T-helper 17 cell (primary cell): ENCODE measurements around the gene PHLPP1. TPM values are rescaled to one million over a fixed set of nuclear protein-coding genes. Genes with fewer than 3 reads are reported as not detected.

Experiments
- ATAC-seq: fragments of 150-1000 bp; cut with Tn5 transposase; 2 replicates; pipeline ENCODE4 v1.10.0; 2021; ENCODE audit warnings: mild to moderate bottlenecking, moderate library complexity
- DNase-seq, 3 donors: peaks; one replicate each; pipeline versions ENCODE4 v3.0.0 to v3.0.0-alpha.2; 2020 to 2021
- H3K9me3 ChIP-seq: one replicate; pipeline ENCODE4 v1.7.0; 2013; ENCODE audit warnings: low read length, mild to moderate bottlenecking; ENCODE audit not compliant: control insufficient read depth, poor library complexity, severe bottlenecking
- H3K27ac Mint-ChIP-seq: one replicate; pipeline ENCODE4 v1.8.0; 2022; ENCODE audit warnings: mild to moderate bottlenecking, moderate library complexity, mixed read lengths
- H3K27me3 Mint-ChIP-seq: one replicate; pipeline ENCODE4 v1.8.0; 2022; ENCODE audit warnings: mixed read lengths
- H3K36me3 Mint-ChIP-seq: one replicate; pipeline ENCODE4 v1.8.0; 2022; ENCODE audit warnings: low read depth, mixed read lengths
- H3K4me1 Mint-ChIP-seq: one replicate; pipeline ENCODE4 v1.8.0; 2022; ENCODE audit warnings: mild to moderate bottlenecking, mixed read lengths
- H3K4me3 Mint-ChIP-seq: one replicate; pipeline ENCODE4 v1.8.0; 2022; ENCODE audit warnings: mild to moderate bottlenecking, moderate library complexity, mixed read lengths
- total RNA-seq, 4 donors: library from RNA in 2 of 4; stranded (reverse) in 2 of 4; gene quantifications; one replicate each; pipeline ENCODE4 v1.2.3 and lab custom pipeline; 2022 to 2026

PHLPP1 gene
- total RNA-seq, 2 donors from 2014 or later: 9.0 to 10.8 TPM

GRCh38 chr18:62935994-62936393, 220.7 kb downstream of the PHLPP1 start:
- no peak overlapping the region for H3K4me3 Mint-ChIP-seq

GRCh38 chr18:62937065-62937464, 221.7 kb downstream of the PHLPP1 start:
- Mint-ChIP-seq H3K4me3 (no peak overlapping the region), H3K27me3 (no peaks in the 10 kb centered on the region), H3K4me1 (peaks cover 4% of the 10 kb centered on the region), H3K36me3 (peaks cover 3% of the 10 kb centered on the region), H3K27ac (no peak overlapping the region)
- ATAC-seq (no peak), DNase-seq (no peak)
- no peaks in the 10 kb centered on the region for H3K9me3 ChIP-seq

More at GRCh38 chr18:62935994-62936393, 220.7 kb downstream of the PHLPP1 start:
- Mint-ChIP-seq H3K27ac (no peak overlapping the region), H3K36me3 (peaks cover 3% of the 10 kb centered on the region), H3K4me1 (peaks cover 4% of the 10 kb centered on the region), H3K27me3 (no peaks in the 10 kb centered on the region)
- no peak for ATAC-seq
- H3K9me3 ChIP-seq: no peaks in the 10 kb centered on the region
- no peak for DNase-seq

GRCh38 chr18:62938006-62938405, 222.7 kb downstream of the PHLPP1 start:
- peak overlapping the region; percentile 29 for H3K27ac Mint-ChIP-seq
- H3K9me3 ChIP-seq: no peaks in the 10 kb centered on the region
- H3K4me1 Mint-ChIP-seq: peaks cover 4% of the 10 kb centered on the region
- DNase-seq: no peak
- H3K27me3 Mint-ChIP-seq: no peaks in the 10 kb centered on the region
- no peak overlapping the region for H3K4me3 Mint-ChIP-seq
- no peak for ATAC-seq
- H3K36me3 Mint-ChIP-seq: peaks cover 3% of the 10 kb centered on the region

GRCh38 chr18:62938487-62938886, 223.1 kb downstream of the PHLPP1 start:
- no peak for ATAC-seq

GRCh38 chr18:62939433-62939832, 224.1 kb downstream of the PHLPP1 start:
- Mint-ChIP-seq H3K36me3 (peaks cover 3% of the 10 kb centered on the region), H3K27ac (no peak overlapping the region), H3K27me3 (no peaks in the 10 kb centered on the region), H3K4me1 (peaks cover 4% of the 10 kb centered on the region), H3K4me3 (no peak overlapping the region)
- DNase-seq (no peak), ATAC-seq (no peak)
- no peaks in the 10 kb centered on the region for H3K9me3 ChIP-seq

More at GRCh38 chr18:62938487-62938886, 223.1 kb downstream of the PHLPP1 start:
- Mint-ChIP-seq H3K27ac (peak overlapping the region; percentile 29), H3K4me1 (peaks cover 4% of the 10 kb centered on the region), H3K27me3 (no peaks in the 10 kb centered on the region), H3K36me3 (peaks cover 3% of the 10 kb centered on the region), H3K4me3 (no peak overlapping the region)
- no peaks in the 10 kb centered on the region for H3K9me3 ChIP-seq
- no peak for DNase-seq

GRCh38 chr18:62939926-62940325, 224.6 kb downstream of the PHLPP1 start:
- H3K27me3 Mint-ChIP-seq: no peaks in the 10 kb centered on the region
- no peak overlapping the region for H3K4me3 Mint-ChIP-seq
- DNase-seq (no peak), ATAC-seq (no peak)
- H3K36me3 Mint-ChIP-seq: peaks cover 3% of the 10 kb centered on the region
- no peaks in the 10 kb centered on the region for H3K9me3 ChIP-seq
- H3K27ac Mint-ChIP-seq: no peak overlapping the region
- H3K4me1 Mint-ChIP-seq: peaks cover 4% of the 10 kb centered on the region

GRCh38 chr18:62942578-62942977, 227.2 kb downstream of the PHLPP1 start:
- no peaks in the 10 kb centered on the region for H3K27me3 Mint-ChIP-seq
- ATAC-seq: no peak
- no peaks in the 10 kb centered on the region for H3K9me3 ChIP-seq
- no peak overlapping the region for H3K27ac Mint-ChIP-seq
- H3K4me3 Mint-ChIP-seq: no peak overlapping the region
- DNase-seq: no peak
- H3K4me1 Mint-ChIP-seq: peaks cover 4% of the 10 kb centered on the region
- peaks cover 3% of the 10 kb centered on the region for H3K36me3 Mint-ChIP-seq

GRCh38 chr18:62944454-62944853, 229.1 kb downstream of the PHLPP1 start:
- peaks cover 3% of the 10 kb centered on the region for H3K36me3 Mint-ChIP-seq
- no peak for DNase-seq
- ATAC-seq: no peak
- no peaks in the 10 kb centered on the region for H3K9me3 ChIP-seq
- H3K27me3 Mint-ChIP-seq: no peaks in the 10 kb centered on the region
- no peak overlapping the region for H3K4me3 Mint-ChIP-seq
- H3K4me1 Mint-ChIP-seq: peaks cover 3% of the 10 kb centered on the region
- no peak overlapping the region for H3K27ac Mint-ChIP-seq

GRCh38 chr18:62948788-62949187, 233.4 kb downstream of the PHLPP1 start:
- no peaks in the 10 kb centered on the region for H3K27me3 Mint-ChIP-seq
- ATAC-seq (no peak), DNase-seq (no peak)
- H3K4me1 Mint-ChIP-seq: peaks cover 6% of the 10 kb centered on the region
- H3K9me3 ChIP-seq: no peaks in the 10 kb centered on the region
- no peaks in the 10 kb centered on the region for H3K36me3 Mint-ChIP-seq
- no peak overlapping the region for H3K4me3 Mint-ChIP-seq
- H3K27ac Mint-ChIP-seq: no peak overlapping the region

- Mint-ChIP-seq H3K36me3 (peaks cover 4% of the 10 kb centered on the region), H3K4me1 (peaks cover 6% of the 10 kb centered on the region), H3K27ac (no peak overlapping the region), H3K27me3 (no peaks in the 10 kb centered on the region), H3K4me3 (no peak overlapping the region)
- ATAC-seq (no peak), DNase-seq (no peak)
- no peaks in the 10 kb centered on the region for H3K9me3 ChIP-seq
Measured at GRCh38 chr18:62950246-62950645, 234.9 kb downstream of the PHLPP1 start.

GRCh38 chr18:62952807-62953206, 237.5 kb downstream of the PHLPP1 start:
- H3K27me3 Mint-ChIP-seq: no peaks in the 10 kb centered on the region
- H3K9me3 ChIP-seq: no peaks in the 10 kb centered on the region
- no peak for ATAC-seq
- H3K36me3 Mint-ChIP-seq: peaks cover 4% of the 10 kb centered on the region
- no peak for DNase-seq
- H3K27ac Mint-ChIP-seq: no peak overlapping the region
- H3K4me3 Mint-ChIP-seq: no peak overlapping the region
- H3K4me1 Mint-ChIP-seq: peaks cover 6% of the 10 kb centered on the region

GRCh38 chr18:62953663-62954062, 238.3 kb downstream of the PHLPP1 start:
- peaks cover 6% of the 10 kb centered on the region for H3K4me1 Mint-ChIP-seq
- H3K36me3 Mint-ChIP-seq: peaks cover 6% of the 10 kb centered on the region
- no peaks in the 10 kb centered on the region for H3K9me3 ChIP-seq
- DNase-seq (no peak), ATAC-seq (no peak)
- no peak overlapping the region for H3K27ac Mint-ChIP-seq
- no peaks in the 10 kb centered on the region for H3K27me3 Mint-ChIP-seq
- H3K4me3 Mint-ChIP-seq: no peak overlapping the region

- Mint-ChIP-seq H3K36me3 (peaks cover 7% of the 10 kb centered on the region), H3K27ac (no peak overlapping the region), H3K4me3 (no peak overlapping the region), H3K4me1 (peaks cover 6% of the 10 kb centered on the region), H3K27me3 (no peaks in the 10 kb centered on the region)
- DNase-seq (no peak), ATAC-seq (no peak)
- no peaks in the 10 kb centered on the region for H3K9me3 ChIP-seq
Measured at GRCh38 chr18:62954366-62954765, 239.0 kb downstream of the PHLPP1 start.

GRCh38 chr18:62957885-62958472, 242.6 kb downstream of the PHLPP1 start:
- Mint-ChIP-seq H3K36me3 (peaks cover 7% of the 10 kb centered on the region), H3K27ac (no peak overlapping the region), H3K4me1 (peaks cover 6% of the 10 kb centered on the region), H3K27me3 (no peaks in the 10 kb centered on the region), H3K4me3 (no peak overlapping the region)
- DNase-seq: peak in 1 of 3 donors; percentile 11
- H3K9me3 ChIP-seq: no peaks in the 10 kb centered on the region
- ATAC-seq: peak; percentile 61
